GM19240 (cell line): ENCODE measurements around the gene COL12A1.

Experiments
- DNase-seq: peaks from one replicate; pipeline ENCODE4 v3.0.0; 2011; ENCODE audit warnings: low spot score; ENCODE audit not compliant: insufficient read length

Gene COL12A1

GRCh38 chr6:75044846-75045245 is 161.0 kb downstream of the COL12A1 start:
- DNase-seq = no peak

- no peak for DNase-seq
Measured at GRCh38 chr6:75041381-75041780, 164.5 kb downstream of the COL12A1 start.
